Right atrium auricular region (tissue), 2 donors: ENCODE data around the gene HOXD12. TPM values are rescaled to one million over a fixed set of nuclear protein-coding genes. Genes with fewer than 3 reads are reported as not detected.

Experiments used
- DNase-seq: peaks from one replicate; pipeline ENCODE4 v3.0.0-alpha.2; 2019; ENCODE audit warnings: low spot score
- H3K27ac ChIP-seq, 2 donors: fragments of 200-600 bp; sonication (generic); 1 replicate in 1 of 2; 2 replicates in 1 of 2; pipeline ENCODE4 v1.5.1; 2016 to 2019
- H3K27me3 ChIP-seq, 2 donors: fragments of 200-600 bp; sonication (generic); one replicate each; pipeline versions ENCODE4 v1.5.1 to v1.6.0; 2017 to 2019
- H3K36me3 ChIP-seq: fragments of 200-600 bp; sonication (generic); one replicate; pipeline ENCODE4 v1.5.1; 2016
- H3K4me1 ChIP-seq, 2 donors: fragments of 200-600 bp; sonication (generic); one replicate each; pipeline versions ENCODE4 v1.5.1 to v1.6.0; 2017 to 2019
- H3K4me3 ChIP-seq, 2 donors: fragments of 200-600 bp; sonication (generic); 1 replicate in 1 of 2; 2 replicates in 1 of 2; pipeline ENCODE4 v1.5.1; 2017 to 2019; ENCODE audit warnings: mild to moderate bottlenecking in 1 of 2, moderate library complexity in 1 of 2
- H3K9me3 ChIP-seq, 2 donors: fragments of 200-600 bp; sonication (generic); one replicate each; pipeline ENCODE4 v1.5.1; 2019
- CTCF ChIP-seq, 2 donors: fragments of 200-600 bp; sonication (generic); IDR thresholded peaks; one replicate each; pipeline ENCODE4 v1.5.1; 2019; ENCODE audit warnings: antibody characterized with exemption in 2 of 2
- total RNA-seq, 2 donors: library from RNA; depleted of rRNA; stranded (reverse); fragments of >200 nt; gene quantifications; one replicate each; pipeline ENCODE4 v1.1.0, GENCODE V29; 2016

HOXD12 gene
- total RNA-seq, 2 donors from 2014 or later: not detected

- Histone ChIP-seq H3K4me1 (peaks cover 0 to 37% of the 10 kb centered on the region in 2 donors), H3K27ac (no peak overlapping the region), H3K27me3 (peaks cover 73 to 92% of the 10 kb centered on the region in 2 donors), H3K36me3 (no peaks in the 10 kb centered on the region), H3K9me3 (no peaks in the 10 kb centered on the region), H3K4me3 (no peak overlapping the region)
- DNase-seq: no peak
- no peak for TF ChIP-seq CTCF (IDR thresholded peaks at IDR 0.05)
Observed at GRCh38 chr2:176099159-176099727, 352 bp upstream of the HOXD12 start.

DNA sequence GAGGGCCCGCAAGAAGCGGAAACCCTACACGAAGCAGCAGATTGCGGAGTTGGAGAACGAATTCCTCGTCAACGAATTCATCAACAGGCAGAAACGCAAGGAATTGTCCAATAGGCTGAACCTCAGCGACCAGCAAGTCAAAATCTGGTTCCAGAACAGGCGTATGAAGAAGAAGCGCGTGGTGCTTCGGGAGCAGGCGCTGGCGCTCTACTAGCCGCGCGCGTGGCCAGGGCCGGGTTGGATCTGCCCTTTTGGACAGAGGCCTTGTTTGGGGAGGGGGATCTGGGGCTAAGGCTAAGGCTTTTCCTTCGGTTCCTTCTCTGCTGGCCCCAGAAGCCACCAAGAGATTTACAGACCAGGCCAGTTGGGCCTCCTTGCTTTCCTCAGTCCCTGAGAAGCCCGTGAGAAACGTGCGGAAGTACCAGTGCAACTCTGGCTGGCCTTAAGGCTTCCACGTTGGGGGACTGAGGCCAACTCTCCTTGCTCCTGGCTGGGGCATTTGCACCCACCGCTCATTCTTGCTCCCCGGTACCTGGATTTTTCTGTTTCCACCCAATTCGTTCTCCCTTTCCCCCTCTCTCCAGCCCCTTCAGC lies 1.0 kb downstream of the HOXD12 start:
- H3K27me3 ChIP-seq: peaks cover 66 to 92% of the 10 kb centered on the region in 2 donors
- no peak for TF ChIP-seq CTCF (IDR thresholded peaks at IDR 0.05)
- H3K9me3 ChIP-seq: no peaks in the 10 kb centered on the region
- H3K27ac ChIP-seq: no peak overlapping the region
- no peak overlapping the region for H3K4me3 ChIP-seq
- no peaks in the 10 kb centered on the region for H3K36me3 ChIP-seq
- no peak for DNase-seq
- peaks cover 0 to 45% of the 10 kb centered on the region in 2 donors for H3K4me1 ChIP-seq

GRCh38 chr2:176101216-176101830 lies 1.7 kb downstream of the HOXD12 start:
- peaks cover 67 to 95% of the 10 kb centered on the region in 2 donors for H3K27me3 ChIP-seq
- no peak overlapping the region for H3K4me3 ChIP-seq
- no peak for TF ChIP-seq CTCF (IDR thresholded peaks at IDR 0.05)
- no peak overlapping the region for H3K27ac ChIP-seq
- no peaks in the 10 kb centered on the region for H3K9me3 ChIP-seq
- DNase-seq: no peak
- no peaks in the 10 kb centered on the region for H3K36me3 ChIP-seq
- H3K4me1 ChIP-seq: peaks cover 0 to 46% of the 10 kb centered on the region in 2 donors

- H3K9me3 ChIP-seq: no peaks in the 10 kb centered on the region
- H3K4me1 ChIP-seq: peaks cover 0 to 49% of the 10 kb centered on the region in 2 donors
- no peaks in the 10 kb centered on the region for H3K36me3 ChIP-seq
- no peak for TF ChIP-seq CTCF (IDR thresholded peaks at IDR 0.05)
- H3K4me3 ChIP-seq: no peak overlapping the region
- no peak for DNase-seq
- peaks cover 66 to 95% of the 10 kb centered on the region in 2 donors for H3K27me3 ChIP-seq
- no peak overlapping the region for H3K27ac ChIP-seq
Observed at GRCh38 chr2:176101842-176102241, 2.2 kb downstream of the HOXD12 start.

DNA sequence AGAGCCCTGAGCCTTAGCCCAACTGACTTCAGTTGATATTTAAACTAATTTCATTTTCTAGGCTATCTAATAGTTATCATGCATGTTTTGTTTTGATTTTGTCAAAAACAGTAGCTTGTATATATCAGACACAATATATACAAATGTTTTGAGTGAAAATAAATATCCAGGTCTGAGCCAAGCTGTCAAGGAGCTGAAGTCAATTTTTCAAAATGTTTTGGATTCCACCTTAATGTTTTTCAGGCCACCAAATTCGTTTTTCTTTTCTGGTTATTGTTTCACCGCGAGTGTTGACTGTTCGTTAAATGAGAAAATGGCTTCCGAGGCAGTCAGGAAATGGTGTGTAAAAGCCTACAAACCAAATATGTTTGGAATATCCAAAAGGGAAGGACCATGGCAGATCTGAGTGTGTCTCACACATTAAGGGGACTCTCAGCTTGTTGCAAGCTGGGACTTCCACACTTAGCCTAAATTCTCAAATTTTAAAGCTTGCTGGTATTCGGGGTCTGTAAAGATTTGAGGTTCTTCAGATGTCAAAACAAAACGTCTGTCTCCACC lies 2.8 kb downstream of the HOXD12 start:
- Histone ChIP-seq H3K27me3 (peaks cover 64 to 94% of the 10 kb centered on the region in 2 donors), H3K4me3 (no peak overlapping the region), H3K27ac (no peak overlapping the region), H3K4me1 (peaks cover 0 to 49% of the 10 kb centered on the region in 2 donors), H3K36me3 (no peaks in the 10 kb centered on the region), H3K9me3 (no peaks in the 10 kb centered on the region)
- no peak for TF ChIP-seq CTCF (IDR thresholded peaks at IDR 0.05)
- DNase-seq: no peak
